ENCODE measurements around the gene AMIGO1. TPM values are rescaled to one million over a fixed set of nuclear protein-coding genes. Genes with fewer than 3 reads are reported as not detected.

The AMIGO1 gene
- total RNA-seq, 2 donors from 2014 or later, result 2.6 to 8.6 TPM

DNA sequence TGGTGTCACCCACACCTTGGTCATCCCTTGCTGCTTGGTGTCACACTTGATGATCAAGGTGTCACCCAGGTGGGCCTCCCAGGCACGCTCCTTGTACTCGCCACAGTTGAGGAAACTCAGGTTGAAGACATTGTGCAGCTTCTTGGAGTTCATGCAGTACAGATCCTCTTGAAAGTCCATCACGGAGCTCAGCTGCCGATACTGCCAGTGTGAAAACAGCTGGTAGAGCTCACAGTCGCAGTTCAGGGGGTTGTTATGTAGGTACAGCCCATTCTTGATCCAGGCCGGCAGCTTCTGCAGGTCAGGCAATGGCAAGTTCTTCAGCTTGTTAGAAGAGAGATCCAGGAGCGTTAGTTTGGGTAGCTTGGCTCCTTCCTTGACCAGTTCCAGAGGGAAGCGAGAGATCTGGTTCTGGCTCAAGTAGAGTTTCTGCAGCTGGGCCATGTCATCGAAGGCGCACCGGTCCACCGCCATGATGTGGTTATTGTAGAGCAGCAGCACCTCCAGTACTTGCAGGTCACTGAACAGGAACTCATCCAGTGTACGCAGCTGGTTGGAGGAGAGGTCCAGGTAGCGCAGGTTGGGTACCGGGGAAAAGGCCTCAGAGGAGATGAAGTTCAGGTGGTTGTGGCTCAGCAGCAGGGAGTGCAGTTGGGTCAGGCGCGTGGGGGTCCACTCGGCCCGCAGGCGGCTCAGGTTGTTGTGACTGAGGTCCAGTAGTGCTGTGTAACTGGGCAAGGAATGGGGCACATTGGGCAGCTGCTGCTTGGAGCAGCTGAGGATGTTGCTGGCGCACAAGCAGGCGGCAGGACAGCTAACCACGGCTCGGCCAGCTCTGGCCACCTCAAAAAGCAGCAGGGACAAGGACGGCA lies 1.3 kb downstream of the AMIGO1 start:
- Histone ChIP-seq H3K9me3 (no peaks in the 10 kb centered on the region), H3K36me3 (replicated peaks in 1 of 2; ENCODE audit: insufficient read depth in 1 of 2, low read depth in 2 of 2) (no peaks in the 10 kb centered on the region), H3K4me3 (no peak overlapping the region), H3K27me3 (no peaks in the 10 kb centered on the region), H3K27ac (no peak overlapping the region), H3K4me1 (peaks cover 25% of the 10 kb centered on the region)
- WGBS, 2 donors, result 82 to 84% methylated on average over 20 to 24 of the region's 25 CpGs
- TF ChIP-seq, protein P1, sequence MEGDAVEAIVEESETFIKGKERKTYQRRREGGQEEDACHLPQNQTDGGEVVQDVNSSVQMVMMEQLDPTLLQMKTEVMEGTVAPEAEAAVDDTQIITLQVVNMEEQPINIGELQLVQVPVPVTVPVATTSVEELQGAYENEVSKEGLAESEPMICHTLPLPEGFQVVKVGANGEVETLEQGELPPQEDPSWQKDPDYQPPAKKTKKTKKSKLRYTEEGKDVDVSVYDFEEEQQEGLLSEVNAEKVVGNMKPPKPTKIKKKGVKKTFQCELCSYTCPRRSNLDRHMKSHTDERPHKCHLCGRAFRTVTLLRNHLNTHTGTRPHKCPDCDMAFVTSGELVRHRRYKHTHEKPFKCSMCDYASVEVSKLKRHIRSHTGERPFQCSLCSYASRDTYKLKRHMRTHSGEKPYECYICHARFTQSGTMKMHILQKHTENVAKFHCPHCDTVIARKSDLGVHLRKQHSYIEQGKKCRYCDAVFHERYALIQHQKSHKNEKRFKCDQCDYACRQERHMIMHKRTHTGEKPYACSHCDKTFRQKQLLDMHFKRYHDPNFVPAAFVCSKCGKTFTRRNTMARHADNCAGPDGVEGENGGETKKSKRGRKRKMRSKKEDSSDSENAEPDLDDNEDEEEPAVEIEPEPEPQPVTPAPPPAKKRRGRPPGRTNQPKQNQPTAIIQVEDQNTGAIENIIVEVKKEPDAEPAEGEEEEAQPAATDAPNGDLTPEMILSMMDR (IDR thresholded peaks at IDR 0.05), result no peak
- no peak for TF ChIP-seq POLR2A (IDR thresholded peaks at IDR 0.05)
- ATAC-seq (no peak), DNase-seq (no peak)
- intact Hi-C loops (cut with DNase I), result no loop called here

DNA sequence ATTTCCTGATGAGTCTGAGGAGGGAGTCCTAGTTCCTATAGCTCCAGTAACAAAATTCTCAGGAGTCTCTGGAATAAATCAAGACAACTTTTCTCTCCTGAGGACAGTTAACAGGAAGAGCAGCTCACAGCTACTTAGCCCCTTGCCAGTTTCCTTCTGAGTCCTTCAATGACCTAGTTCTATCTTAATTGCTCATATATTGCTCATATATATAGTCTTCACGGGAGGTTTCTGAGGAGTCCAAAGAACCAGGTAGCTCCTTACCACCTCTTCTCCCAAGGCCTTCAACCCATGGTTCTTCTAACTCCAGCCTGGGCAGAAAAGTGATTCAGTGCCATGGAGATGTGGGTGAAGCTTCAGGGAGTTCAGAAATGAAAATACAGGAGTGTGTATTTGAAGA lies 4.6 kb downstream of the AMIGO1 start:
- Histone ChIP-seq H3K27ac (no peak overlapping the region), H3K9me3 (no peaks in the 10 kb centered on the region), H3K4me1 (peaks cover 17% of the 10 kb centered on the region), H3K27me3 (no peaks in the 10 kb centered on the region), H3K4me3 (no peak overlapping the region), H3K36me3 (replicated peaks in 1 of 2; ENCODE audit: insufficient read depth in 1 of 2, low read depth in 2 of 2) (no peaks in the 10 kb centered on the region)
- no peak for TF ChIP-seq POLR2A (IDR thresholded peaks at IDR 0.05)
- TF ChIP-seq, protein P1 (IDR thresholded peaks at IDR 0.05), result no peak
- 70 to 82% methylated on average over 1 of the region's 1 CpG for WGBS, 2 donors
- ATAC-seq (no peak), DNase-seq (no peak)
- intact Hi-C loops (cut with DNase I), result no loop called here

- TF ChIP-seq POLR2A (IDR thresholded peaks at IDR 0.05), result no peak
- TF ChIP-seq, protein P1 (IDR thresholded peaks at IDR 0.05), result no peak
- peaks cover 11% of the 10 kb centered on the region for H3K4me1 ChIP-seq
- intact Hi-C loops (cut with DNase I), result no loop called here
- ATAC-seq (no peak), DNase-seq (no peak)
- no peak overlapping the region for H3K4me3 ChIP-seq
- WGBS, 2 donors, result 70 to 75% methylated on average over 5 of the region's 5 CpGs
- no peaks in the 10 kb centered on the region for H3K9me3 ChIP-seq
- no peaks in the 10 kb centered on the region for H3K36me3 ChIP-seq (replicated peaks in 1 of 2; ENCODE audit: insufficient read depth in 1 of 2, low read depth in 2 of 2)
- no peaks in the 10 kb centered on the region for H3K27me3 ChIP-seq
- no peak overlapping the region for H3K27ac ChIP-seq
Observed at GRCh38 chr1:109503935-109504334, 5.6 kb downstream of the AMIGO1 start.

- Histone ChIP-seq H3K36me3 (replicated peaks in 1 of 2; ENCODE audit: insufficient read depth in 1 of 2, low read depth in 2 of 2) (no peaks in the 10 kb centered on the region), H3K27ac (no peak overlapping the region), H3K4me1 (no peaks in the 10 kb centered on the region), H3K27me3 (no peaks in the 10 kb centered on the region), H3K9me3 (no peaks in the 10 kb centered on the region), H3K4me3 (no peak overlapping the region)
- DNase-seq, result peak in 2 of 4 donors; percentile 30 to 41
- intact Hi-C loops (cut with DNase I), result no loop called here
- peak; percentile 45 for ATAC-seq
- TF ChIP-seq, protein P1 (IDR thresholded peaks at IDR 0.05), result no peak
- no peak for TF ChIP-seq POLR2A (IDR thresholded peaks at IDR 0.05)
- WGBS, 2 donors, result 54 to 56% methylated on average over 3 of the region's 3 CpGs
Observed at GRCh38 chr1:109502364-109502851, 7.1 kb downstream of the AMIGO1 start.

All from body of pancreas (tissue), 4 donors.